Suprapubic skin (tissue), 4 donors: Measurements from ENCODE around the gene NR6A1.

Source experiments
- EP300 ChIP-seq: sonication (generic); formaldehyde crosslinking; IDR thresholded peaks from one replicate; pipeline ENCODE4 v1.6.1; 2017; ENCODE audit warnings: antibody characterized with exemption
- POLR2A ChIP-seq, 2 donors: fragments of 450-650 bp; IDR thresholded peaks; one replicate each; pipeline ENCODE4 v1.6.1; 2017; ENCODE audit warnings: antibody characterized with exemption in 2 of 2, mild to moderate bottlenecking in 2 of 2, moderate library complexity in 2 of 2
- POLR2AphosphoS5 ChIP-seq, 3 donors: sonication (generic); formaldehyde crosslinking; IDR thresholded peaks; one replicate each; pipeline ENCODE4 v1.6.1; 2017; ENCODE audit warnings: antibody characterized with exemption in 3 of 3
- TF ChIP-seq, protein P1 (sequence below), 2 donors: fragments of 200-600 bp in 1 of 2; fragments of 450-650 bp in 1 of 2; sonication (generic) in 1 of 2; IDR thresholded peaks; one replicate each; pipeline ENCODE4 v1.5.1; 2016 to 2019; ENCODE audit warnings: antibody characterized with exemption in 2 of 2, mild to moderate bottlenecking in 1 of 2, moderate library complexity in 1 of 2

DNA sequence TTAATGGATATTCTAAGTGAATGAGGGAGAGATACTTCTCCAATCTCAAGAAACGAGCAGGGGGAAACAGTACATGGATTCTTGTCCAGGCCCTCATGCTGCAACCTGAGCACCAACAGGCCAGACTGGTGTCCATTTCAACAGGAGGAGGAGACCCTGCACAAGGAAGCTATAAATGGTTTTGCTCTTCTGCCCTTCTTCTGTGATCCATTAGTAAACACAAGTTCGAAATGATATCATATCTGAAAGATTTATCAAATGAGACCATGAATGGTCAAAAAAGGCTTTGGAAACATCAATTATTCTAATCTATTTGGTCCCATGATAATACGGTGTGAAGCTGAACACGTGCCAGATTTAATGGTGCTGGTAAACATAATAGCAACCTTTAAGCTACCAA lies 109.8 kb downstream of the NR6A1 start:
- TF ChIP-seq, protein P1, sequence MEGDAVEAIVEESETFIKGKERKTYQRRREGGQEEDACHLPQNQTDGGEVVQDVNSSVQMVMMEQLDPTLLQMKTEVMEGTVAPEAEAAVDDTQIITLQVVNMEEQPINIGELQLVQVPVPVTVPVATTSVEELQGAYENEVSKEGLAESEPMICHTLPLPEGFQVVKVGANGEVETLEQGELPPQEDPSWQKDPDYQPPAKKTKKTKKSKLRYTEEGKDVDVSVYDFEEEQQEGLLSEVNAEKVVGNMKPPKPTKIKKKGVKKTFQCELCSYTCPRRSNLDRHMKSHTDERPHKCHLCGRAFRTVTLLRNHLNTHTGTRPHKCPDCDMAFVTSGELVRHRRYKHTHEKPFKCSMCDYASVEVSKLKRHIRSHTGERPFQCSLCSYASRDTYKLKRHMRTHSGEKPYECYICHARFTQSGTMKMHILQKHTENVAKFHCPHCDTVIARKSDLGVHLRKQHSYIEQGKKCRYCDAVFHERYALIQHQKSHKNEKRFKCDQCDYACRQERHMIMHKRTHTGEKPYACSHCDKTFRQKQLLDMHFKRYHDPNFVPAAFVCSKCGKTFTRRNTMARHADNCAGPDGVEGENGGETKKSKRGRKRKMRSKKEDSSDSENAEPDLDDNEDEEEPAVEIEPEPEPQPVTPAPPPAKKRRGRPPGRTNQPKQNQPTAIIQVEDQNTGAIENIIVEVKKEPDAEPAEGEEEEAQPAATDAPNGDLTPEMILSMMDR (IDR thresholded peaks at IDR 0.05) = no peak
- TF ChIP-seq POLR2A (IDR thresholded peaks at IDR 0.05) = no peak
- no peak for TF ChIP-seq POLR2AphosphoS5 (IDR thresholded peaks at IDR 0.05)
- no peak for TF ChIP-seq EP300
